NCI-H2107 treated with DMSO at 0.1 percent for 48 hours (cell line): ENCODE data around the gene EPS15.
"Not testable (repeated sequence)": the region's sequence is repeated elsewhere in the genome, so short reads cannot be mapped to it uniquely, and the experiment has no call there.

Experiments used
- DNase-seq: peaks from one replicate; lab custom pipeline; 2025; ENCODE audit not compliant: unreplicated experiment; lab: John Stamatoyannopoulos, UW

Gene EPS15

GRCh38 chr1:51392241-51392640, 126.8 kb downstream of the EPS15 start:
- DNase-seq, result no peak

DNA sequence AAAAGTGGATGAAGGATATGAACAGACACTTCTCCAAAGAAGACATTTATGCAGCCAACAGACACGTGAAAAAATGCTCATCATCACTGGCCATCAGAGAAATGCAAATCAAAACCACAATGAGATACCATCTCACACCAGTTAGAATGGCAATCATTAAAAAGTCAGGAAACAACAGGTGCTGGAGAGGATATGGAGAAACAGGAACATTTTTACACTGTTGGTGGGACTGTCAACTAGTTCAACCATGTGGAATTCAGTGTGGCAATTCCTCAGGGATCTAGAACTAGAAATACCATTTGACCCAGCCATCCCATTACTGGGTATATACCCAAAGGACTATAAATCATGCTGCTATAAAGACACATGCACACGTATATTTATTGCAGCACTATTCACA, 128.4 kb downstream of the EPS15 start:
- not testable (repeated sequence) for DNase-seq

GRCh38 chr1:51387288-51387687, 131.8 kb downstream of the EPS15 start:
- not testable (repeated sequence) for DNase-seq

DNA sequence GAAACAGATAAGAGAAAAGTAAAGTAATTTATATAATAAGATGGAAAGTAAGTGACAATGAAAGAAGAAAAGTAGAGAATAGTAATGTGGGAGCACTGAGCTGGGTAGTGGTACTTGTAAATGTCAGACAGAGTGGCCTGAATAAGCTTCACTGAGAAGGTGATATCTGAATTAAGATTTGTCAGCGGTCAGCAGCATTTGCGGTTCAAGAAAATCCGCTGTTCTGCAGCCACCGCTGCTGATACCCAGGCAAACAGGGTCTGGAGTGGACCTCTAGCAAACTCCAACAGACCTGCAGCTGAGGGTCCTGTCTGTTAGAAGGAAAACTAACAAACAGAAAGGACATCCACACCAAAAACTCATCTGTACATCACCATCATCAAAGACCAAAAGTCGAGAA, 132.8 kb downstream of the EPS15 start:
- DNase-seq, result not testable (repeated sequence)

DNA sequence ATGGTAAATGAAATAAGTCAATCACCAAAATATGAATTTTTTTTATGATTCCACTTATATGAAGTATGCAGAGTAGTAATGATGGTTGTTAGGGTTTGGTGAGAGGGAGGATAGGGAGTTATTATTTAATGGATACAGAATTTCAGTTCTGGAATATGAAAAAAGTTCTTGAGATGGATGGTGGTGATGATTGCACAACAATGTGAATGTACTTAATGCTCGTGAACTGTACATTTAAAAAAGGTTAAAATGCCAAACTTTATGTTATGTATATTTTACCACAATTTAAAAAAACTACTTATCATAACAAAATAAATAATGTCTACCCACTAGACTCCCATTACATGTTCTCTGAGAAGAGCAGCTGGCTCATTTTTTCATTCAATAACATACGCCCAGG, 133.3 kb downstream of the EPS15 start:
- no peak for DNase-seq

- no peak for DNase-seq
Observed at GRCh38 chr1:51381964-51382363, 137.1 kb downstream of the EPS15 start.

DNA sequence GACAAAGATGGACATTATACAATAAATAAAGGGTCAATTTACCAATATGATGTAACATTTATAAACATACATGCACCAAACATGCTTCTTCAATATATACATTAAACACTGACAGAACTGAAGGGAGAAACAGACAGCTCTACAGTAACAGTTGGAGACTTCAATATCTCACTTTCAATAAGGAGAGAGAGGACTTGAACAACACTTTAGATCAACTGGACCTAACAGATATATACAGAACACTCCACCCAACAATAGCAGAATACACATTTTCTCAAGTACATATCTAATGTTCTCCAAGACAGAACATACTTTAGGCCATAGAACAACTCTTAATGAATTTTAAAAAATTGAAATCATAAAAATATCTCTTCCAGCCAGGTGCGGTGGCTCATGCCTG, 138.1 kb downstream of the EPS15 start:
- no peak for DNase-seq

DNA sequence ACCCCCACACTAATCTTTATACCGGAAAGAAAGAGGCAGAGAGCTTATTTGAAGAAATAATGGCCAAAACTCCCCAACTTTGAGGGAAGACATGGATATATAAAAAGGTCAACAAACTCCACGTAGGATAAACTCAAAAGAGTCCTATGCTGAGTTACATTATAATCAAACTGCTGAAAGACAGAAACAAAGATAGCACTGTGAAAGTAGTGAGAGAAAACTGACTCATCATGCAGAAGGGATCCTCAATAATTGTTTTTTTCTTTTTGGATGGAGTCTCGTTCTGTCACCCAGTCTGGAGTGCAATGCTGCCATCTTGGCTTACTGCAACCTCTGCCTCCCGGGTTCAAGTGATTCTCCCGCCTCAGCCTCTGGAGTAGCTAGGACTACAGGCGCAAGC, 140.2 kb downstream of the EPS15 start:
- no peak for DNase-seq

DNA sequence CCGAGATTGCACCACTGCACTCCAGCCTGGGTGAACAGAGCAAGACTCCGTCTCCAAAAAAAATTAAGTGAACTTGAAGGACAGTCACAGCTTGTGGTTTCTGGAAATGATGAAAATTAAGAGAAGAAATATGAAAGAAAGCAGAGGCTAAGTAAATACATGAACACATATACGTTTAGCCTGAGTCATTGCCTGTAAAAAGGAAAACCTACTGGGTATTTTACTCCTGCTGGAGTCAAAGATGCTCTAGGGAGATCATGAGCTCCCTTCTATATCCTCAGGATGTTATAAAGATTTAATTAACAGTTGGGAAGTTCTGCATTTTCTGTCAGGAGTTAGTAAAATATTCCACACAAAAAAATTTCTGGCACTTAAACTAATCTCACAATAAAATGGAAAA, 145.2 kb downstream of the EPS15 start:
- no peak for DNase-seq

DNA sequence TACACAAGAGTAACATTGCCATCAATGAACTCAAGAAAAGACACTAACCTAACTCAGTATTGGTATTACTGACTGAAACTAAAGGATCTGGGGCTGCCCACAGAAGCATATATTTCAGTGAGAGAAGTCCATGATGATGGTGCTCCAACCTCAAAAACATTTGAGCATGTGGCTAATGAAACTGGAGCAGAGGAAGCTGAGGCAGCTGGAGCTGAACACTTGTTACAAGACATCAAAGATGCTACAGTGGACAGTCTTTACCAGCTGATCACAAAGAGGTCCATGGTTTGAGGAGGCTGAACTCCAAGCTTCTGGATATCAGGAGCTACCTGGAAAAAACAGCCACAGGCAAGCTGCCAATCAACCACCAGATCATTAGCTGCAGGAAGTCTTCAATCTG, 146.5 kb downstream of the EPS15 start:
- no peak for DNase-seq

- no peak for DNase-seq
Observed at GRCh38 chr1:51369171-51369570, 149.9 kb downstream of the EPS15 start.

GRCh38 chr1:51365774-51366173, 153.3 kb downstream of the EPS15 start:
- no peak for DNase-seq

DNA sequence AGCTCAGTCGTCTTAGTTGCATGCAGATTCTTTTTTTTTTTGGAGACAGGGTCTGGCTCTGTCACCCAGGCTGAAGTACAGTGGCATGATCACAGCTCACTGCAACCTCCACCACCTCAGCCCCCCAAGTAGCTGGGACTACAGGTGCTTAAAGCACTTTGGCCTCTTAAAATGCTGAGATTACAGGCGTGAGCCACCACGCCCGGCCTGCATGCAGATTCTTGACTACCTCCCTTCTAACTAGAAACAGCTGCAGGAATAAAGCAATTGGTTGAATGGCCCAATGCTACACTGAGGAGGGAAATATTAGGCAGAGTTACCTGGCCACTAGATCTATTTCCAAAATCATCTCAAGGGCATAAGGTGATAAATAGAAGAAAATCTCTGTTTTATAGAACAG, 159.2 kb downstream of the EPS15 start:
- no peak for DNase-seq

- no peak for DNase-seq
Observed at GRCh38 chr1:51355382-51355781, 163.7 kb downstream of the EPS15 start.

DNA sequence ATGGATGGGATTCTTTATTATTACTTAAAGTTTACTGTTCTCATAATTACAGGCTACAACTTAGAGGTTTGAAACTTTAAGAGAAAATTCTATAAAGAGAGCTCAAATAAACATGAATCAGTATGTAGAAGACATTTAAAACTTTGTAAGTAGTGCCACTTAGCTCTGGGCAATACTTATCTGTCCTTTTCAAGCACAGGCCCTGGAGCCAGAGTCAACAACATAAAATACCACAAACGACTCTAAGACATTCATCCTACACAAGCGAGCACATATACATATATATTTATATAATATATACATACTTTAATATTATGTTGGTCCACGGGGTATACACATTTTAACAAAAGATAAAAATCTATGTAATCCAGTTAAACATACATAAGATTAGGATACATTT, 164.7 kb downstream of the EPS15 start:
- no peak for DNase-seq

- no peak for DNase-seq
Observed at GRCh38 chr1:51351907-51352306, 167.2 kb downstream of the EPS15 start.

DNA sequence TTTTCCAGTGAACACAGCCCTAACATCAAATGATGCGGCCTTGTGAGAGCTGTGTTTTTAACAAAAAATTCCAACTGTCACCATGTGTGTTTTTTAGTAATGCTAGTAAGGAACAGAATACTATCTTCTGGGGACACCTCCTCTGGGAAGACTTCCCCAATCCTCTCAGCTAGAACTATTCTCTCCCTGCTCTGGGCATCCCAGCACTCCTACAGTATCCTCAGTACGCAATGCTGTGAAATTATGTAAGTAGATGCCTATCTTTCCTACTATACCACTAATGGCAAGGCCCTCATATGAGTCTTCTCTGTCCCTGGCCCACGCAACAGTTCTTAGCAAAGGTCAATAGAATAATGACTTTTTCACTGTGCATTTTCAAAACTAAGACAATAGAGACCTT, 169.2 kb downstream of the EPS15 start:
- no peak for DNase-seq

GRCh38 chr1:51348147-51348527, 170.9 kb downstream of the EPS15 start:
- DNase-seq, result no peak

- no peak for DNase-seq
Observed at GRCh38 chr1:51347398-51348146, 171.5 kb downstream of the EPS15 start.

DNA sequence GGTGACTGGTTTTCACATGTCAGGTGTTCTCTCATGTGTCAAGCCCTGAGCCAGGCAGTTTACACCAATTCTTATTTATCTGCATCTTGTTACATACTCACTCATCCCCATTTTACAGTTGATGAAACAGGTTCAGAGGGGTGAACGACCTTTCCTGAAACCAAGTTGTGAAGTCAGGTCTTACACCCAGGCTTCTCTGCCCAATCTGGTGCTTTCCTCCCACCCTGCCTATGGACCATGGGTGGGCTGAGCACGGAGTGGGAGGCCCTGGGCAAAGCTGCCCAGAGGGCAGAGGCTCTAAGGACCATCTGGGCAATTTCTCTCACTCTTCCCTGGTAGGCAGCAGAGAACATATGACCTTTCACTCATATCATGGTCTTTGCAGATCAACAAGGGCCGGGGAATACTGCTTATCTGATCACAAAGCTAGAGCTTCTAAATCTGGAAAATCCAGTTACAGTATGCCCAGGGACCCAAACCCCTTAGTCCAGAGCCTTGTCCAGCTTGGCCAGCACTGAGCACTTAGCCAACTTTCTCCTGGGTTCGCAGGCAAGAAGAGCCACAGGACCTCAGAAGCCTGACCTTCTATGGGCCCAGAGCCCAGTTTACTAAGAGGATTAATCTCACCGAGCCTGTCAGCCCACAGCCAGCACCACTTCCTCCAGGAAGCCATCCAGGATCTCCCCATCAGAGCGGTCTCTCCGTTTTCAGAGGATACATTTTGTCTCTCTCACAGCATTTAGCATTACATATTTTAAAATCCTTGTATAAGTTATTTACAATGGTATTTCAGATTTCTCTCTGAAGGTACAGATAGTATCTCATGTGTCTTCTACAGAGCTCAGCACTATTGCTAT, 172.8 kb downstream of the EPS15 start:
- DNase-seq, result no peak

DNA sequence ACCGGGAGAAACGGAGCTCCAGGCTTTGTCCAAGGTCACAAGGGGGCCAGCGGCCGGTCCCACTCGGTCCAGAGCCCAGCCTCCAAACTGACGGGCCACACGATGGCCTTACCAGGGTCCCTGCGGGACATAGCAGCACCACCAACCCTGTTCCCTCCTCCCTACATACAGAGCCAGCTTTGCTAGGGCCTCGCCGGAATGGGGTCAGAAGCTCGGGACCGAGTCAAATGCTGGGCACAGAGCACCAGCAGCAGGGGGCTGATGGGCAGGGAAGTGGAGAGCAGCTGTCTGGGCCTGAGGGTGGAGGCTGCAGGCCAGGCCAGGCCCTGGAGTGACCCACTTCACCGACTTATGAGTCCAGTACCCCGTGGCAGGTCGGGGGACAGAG, 173.8 kb downstream of the EPS15 start:
- no peak for DNase-seq

- DNase-seq, result no peak
Observed at GRCh38 chr1:51344602-51345299, 174.3 kb downstream of the EPS15 start.
